ENCODE data around the gene PMFBP1. TPM values are rescaled to one million over a fixed set of nuclear protein-coding genes. Genes with fewer than 3 reads are reported as not detected.

Gene PMFBP1
- total RNA-seq, 4 donors from 2014 or later: 0.13 to 1.4 (median 0.98) TPM

- DNase-seq (ENCODE audit: low spot score): no peak
- ATAC-seq (ENCODE audit: low FRiP score): no peak
- no peak for TF ChIP-seq CTCF (IDR thresholded peaks at IDR 0.05)
Measured at GRCh38 chr16:72199761-72200337, 27.9 kb upstream of the PMFBP1 start.

GRCh38 chr16:72198771-72199201 is 26.8 kb upstream of the PMFBP1 start:
- ATAC-seq (ENCODE audit: low FRiP score) (no peak), DNase-seq (ENCODE audit: low spot score) (no peak)
- no peak for TF ChIP-seq CTCF (IDR thresholded peaks at IDR 0.05)

GRCh38 chr16:72198021-72198711 is 26.2 kb upstream of the PMFBP1 start:
- no peak for ATAC-seq (ENCODE audit: low FRiP score)
- no peak for TF ChIP-seq CTCF (IDR thresholded peaks at IDR 0.05)
- DNase-seq (ENCODE audit: low spot score): no peak

GRCh38 chr16:72197545-72197944 is 25.6 kb upstream of the PMFBP1 start:
- no peak for ATAC-seq (ENCODE audit: low FRiP score)
- TF ChIP-seq CTCF (IDR thresholded peaks at IDR 0.05): no peak
- no peak for DNase-seq (ENCODE audit: low spot score)

GRCh38 chr16:72195609-72196008 is 23.7 kb upstream of the PMFBP1 start:
- DNase-seq (ENCODE audit: low spot score) (no peak), ATAC-seq (ENCODE audit: low FRiP score) (no peak)
- TF ChIP-seq CTCF (IDR thresholded peaks at IDR 0.05): no peak

GRCh38 chr16:72191551-72191950 is 19.6 kb upstream of the PMFBP1 start:
- no peak for TF ChIP-seq CTCF (IDR thresholded peaks at IDR 0.05)
- no peak for ATAC-seq (ENCODE audit: low FRiP score)
- DNase-seq (ENCODE audit: low spot score): no peak

GRCh38 chr16:72189865-72190371 is 18.0 kb upstream of the PMFBP1 start:
- no peak for TF ChIP-seq CTCF (IDR thresholded peaks at IDR 0.05)
- DNase-seq (ENCODE audit: low spot score) (no peak), ATAC-seq (ENCODE audit: low FRiP score) (no peak)
